Lower lobe of right lung (tissue), 2 donors: ENCODE results near the gene SCIN. TPM values are rescaled to one million over a fixed set of nuclear protein-coding genes. Genes with fewer than 3 reads are reported as not detected.

Experiments
- ATAC-seq, 2 donors: fragments of 200-7000 bp; cut with Tn5 transposase; one replicate each; pipeline ENCODE4 v1.9.1; 2020 to 2022; ENCODE audit warnings: mild to moderate bottlenecking in 2 of 2, moderate library complexity in 2 of 2
- DNase-seq: peaks from one replicate; pipeline ENCODE4 v3.0.0-alpha.2; 2020
- H3K27ac ChIP-seq: fragments of 200-600 bp; one replicate; pipeline ENCODE4 v1.8.0; 2022
- H3K27me3 ChIP-seq: fragments of 200-600 bp; one replicate; pipeline ENCODE4 v1.8.0; 2022; ENCODE audit warnings: low read depth
- H3K36me3 ChIP-seq: fragments of 200-600 bp; one replicate; pipeline ENCODE4 v1.8.0; 2022; ENCODE audit warnings: mild to moderate bottlenecking
- H3K4me1 ChIP-seq: fragments of 200-600 bp; one replicate; pipeline ENCODE4 v1.8.0; 2022
- H3K4me3 ChIP-seq: fragments of 200-600 bp; one replicate; pipeline ENCODE4 v1.8.0; 2022; ENCODE audit warnings: mild to moderate bottlenecking
- H3K9me3 ChIP-seq: fragments of 200-600 bp; one replicate; pipeline ENCODE4 v1.8.0; 2022
- intact Hi-C: fragments of 100-400 bp; cut with DNase I; formaldehyde crosslinking; loops from one replicate; pipeline ENCODE4 v1.11.0; 2022
- total RNA-seq: library from RNA; stranded (reverse); fragmentation: NEBNext Ultra II Directional; extraction: Animal tissue kit (Norgen Biotek cat#: 25700); gene quantifications from one replicate; pipeline ENCODE4 v1.2.1, GENCODE V29; 2021
- TF ChIP-seq, protein P1 (sequence below): fragments of 200-600 bp; IDR thresholded peaks from one replicate; pipeline ENCODE4 v1.8.0; 2022; ENCODE audit warnings: antibody characterized with exemption, mild to moderate bottlenecking
- donor health status: DM: no; HTN: yes; CAD: no; lungs with severe emphysema.

SCIN gene
- total RNA-seq, 1 donor from 2014 or later = 21.1 TPM

GRCh38 chr7:12692035-12692434, 121.5 kb downstream of the SCIN start:
- DNase-seq (no peak), ATAC-seq (no peak)
- no peaks in the 10 kb centered on the region for H3K36me3 ChIP-seq
- H3K9me3 ChIP-seq = no peaks in the 10 kb centered on the region
- H3K27ac ChIP-seq = no peak overlapping the region
- TF ChIP-seq, protein P1, sequence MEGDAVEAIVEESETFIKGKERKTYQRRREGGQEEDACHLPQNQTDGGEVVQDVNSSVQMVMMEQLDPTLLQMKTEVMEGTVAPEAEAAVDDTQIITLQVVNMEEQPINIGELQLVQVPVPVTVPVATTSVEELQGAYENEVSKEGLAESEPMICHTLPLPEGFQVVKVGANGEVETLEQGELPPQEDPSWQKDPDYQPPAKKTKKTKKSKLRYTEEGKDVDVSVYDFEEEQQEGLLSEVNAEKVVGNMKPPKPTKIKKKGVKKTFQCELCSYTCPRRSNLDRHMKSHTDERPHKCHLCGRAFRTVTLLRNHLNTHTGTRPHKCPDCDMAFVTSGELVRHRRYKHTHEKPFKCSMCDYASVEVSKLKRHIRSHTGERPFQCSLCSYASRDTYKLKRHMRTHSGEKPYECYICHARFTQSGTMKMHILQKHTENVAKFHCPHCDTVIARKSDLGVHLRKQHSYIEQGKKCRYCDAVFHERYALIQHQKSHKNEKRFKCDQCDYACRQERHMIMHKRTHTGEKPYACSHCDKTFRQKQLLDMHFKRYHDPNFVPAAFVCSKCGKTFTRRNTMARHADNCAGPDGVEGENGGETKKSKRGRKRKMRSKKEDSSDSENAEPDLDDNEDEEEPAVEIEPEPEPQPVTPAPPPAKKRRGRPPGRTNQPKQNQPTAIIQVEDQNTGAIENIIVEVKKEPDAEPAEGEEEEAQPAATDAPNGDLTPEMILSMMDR = no peak
- peaks cover 8% of the 10 kb centered on the region for H3K4me1 ChIP-seq
- intact Hi-C loops = no loop called here
- H3K4me3 ChIP-seq = no peak overlapping the region
- H3K27me3 ChIP-seq = no peaks in the 10 kb centered on the region

- ATAC-seq (no peak), DNase-seq (no peak)
- intact Hi-C loops = no loop called here
- Histone ChIP-seq H3K4me1 (peaks cover 8% of the 10 kb centered on the region), H3K4me3 (no peak overlapping the region), H3K27ac (no peak overlapping the region), H3K36me3 (no peaks in the 10 kb centered on the region), H3K27me3 (no peaks in the 10 kb centered on the region), H3K9me3 (no peaks in the 10 kb centered on the region)
- TF ChIP-seq, protein P1 = no peak
These were observed 122.1 kb downstream of the SCIN start for GRCh38 chr7:12692479-12693259.

GRCh38 chr7:12694817-12695216, 124.3 kb downstream of the SCIN start:
- no peaks in the 10 kb centered on the region for H3K9me3 ChIP-seq
- TF ChIP-seq, protein P1 = no peak
- H3K36me3 ChIP-seq = no peaks in the 10 kb centered on the region
- DNase-seq = no peak
- intact Hi-C loops = no loop called here
- no peak overlapping the region for H3K27ac ChIP-seq
- H3K27me3 ChIP-seq = no peaks in the 10 kb centered on the region
- no peak for ATAC-seq
- peaks cover 6% of the 10 kb centered on the region for H3K4me1 ChIP-seq
- H3K4me3 ChIP-seq = no peak overlapping the region

- Histone ChIP-seq H3K9me3 (no peaks in the 10 kb centered on the region), H3K4me3 (no peak overlapping the region), H3K4me1 (peaks cover 5% of the 10 kb centered on the region), H3K27me3 (no peaks in the 10 kb centered on the region), H3K27ac (no peak overlapping the region), H3K36me3 (no peaks in the 10 kb centered on the region)
- ATAC-seq = no peak
- intact Hi-C loops = no loop called here
- no peak for DNase-seq
- TF ChIP-seq, protein P1 = no peak
These were observed 125.4 kb downstream of the SCIN start for GRCh38 chr7:12695965-12696364.

DNA sequence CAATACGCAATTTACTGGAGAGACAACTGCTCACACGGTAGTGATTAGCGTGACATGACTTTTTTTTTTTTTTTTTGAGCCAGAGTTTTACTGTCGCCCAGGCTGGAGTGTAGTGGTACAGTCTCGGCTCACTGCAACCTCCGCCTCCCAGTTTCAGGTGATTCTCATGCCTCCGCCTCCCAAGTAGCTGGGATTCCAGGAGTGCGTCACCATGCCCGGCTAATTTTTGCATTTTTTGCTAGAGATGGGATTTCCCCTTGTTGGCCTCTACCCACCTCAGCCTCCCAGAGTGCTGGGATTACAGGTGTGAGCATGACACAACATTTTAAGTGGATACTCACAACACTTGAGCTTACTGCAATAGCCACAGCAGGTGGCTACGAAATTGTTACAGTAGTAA, 128.8 kb downstream of the SCIN start:
- TF ChIP-seq, protein P1 = no peak
- ATAC-seq (no peak), DNase-seq (no peak)
- no peak overlapping the region for H3K4me3 ChIP-seq
- H3K36me3 ChIP-seq = no peaks in the 10 kb centered on the region
- H3K27me3 ChIP-seq = no peaks in the 10 kb centered on the region
- H3K27ac ChIP-seq = no peak overlapping the region
- no peaks in the 10 kb centered on the region for H3K4me1 ChIP-seq
- no peaks in the 10 kb centered on the region for H3K9me3 ChIP-seq
- intact Hi-C loops = no loop called here
